HepG2 (cell line): ENCODE data around the gene SIRT5. TPM values are rescaled to one million over a fixed set of nuclear protein-coding genes. Genes with fewer than 3 reads are reported as not detected.

ENCODE experiments used
- AKAP8 ChIP-seq: sonication (generic); formaldehyde crosslinking; IDR thresholded peaks from 2 replicates; pipeline ENCODE4 v1.5.1; 2020; ENCODE audit warnings: mild to moderate bottlenecking, missing genetic modification reagents
- BCL6 ChIP-seq: IDR thresholded peaks from 2 replicates; pipeline ENCODE4 v1.6.1; 2016; ENCODE audit warnings: missing genetic modification reagents, missing compliant biosample characterization
- FOXO1 ChIP-seq: sonication (generic); formaldehyde crosslinking; IDR thresholded peaks from 2 replicates; pipeline ENCODE4 v1.4.0; 2020; ENCODE audit warnings: missing genetic modification reagents
- HMG20A ChIP-seq: IDR thresholded peaks from 2 replicates; pipeline ENCODE4 v1.6.1; 2016; ENCODE audit warnings: borderline replicate concordance
- MAFF ChIP-seq: IDR thresholded peaks from 2 replicates; pipeline ENCODE4 v1.6.1; 2011; ENCODE audit warnings: low read depth, low read length, improper control_type of control experiment
- SALL1 ChIP-seq: sonication (generic); formaldehyde crosslinking; IDR thresholded peaks from 2 replicates; pipeline ENCODE4 v1.8.0; 2022; ENCODE audit warnings: mild to moderate bottlenecking, missing genetic modification reagents
- SMARCE1 ChIP-seq: fragments of 450-650 bp; IDR thresholded peaks from 2 replicates; pipeline ENCODE4 v1.6.1; 2017; ENCODE audit warnings: borderline replicate concordance
- SOX13 ChIP-seq, 3 experiments: fragments of 450-650 bp in 1 of 3; sonication (generic) in 1 of 3; formaldehyde crosslinking in 1 of 3; IDR thresholded peaks in 2 of 3; conservative IDR thresholded peaks in 1 of 3; 2 replicates each; pipeline versions ENCODE4 v1.5.0 to v1.6.1; 2016 to 2020; ENCODE audit warnings: antibody characterized with exemption in 1 of 3, mild to moderate bottlenecking in 1 of 3, missing compliant biosample characterization in 1 of 3, missing genetic modification reagents in 1 of 3, moderate library complexity in 1 of 3
- YEATS2 ChIP-seq: sonication (generic); formaldehyde crosslinking; IDR thresholded peaks from 2 replicates; pipeline ENCODE4 v1.4.0; 2020; ENCODE audit warnings: missing genetic modification reagents, borderline replicate concordance
- ZBTB21 ChIP-seq: sonication (generic); formaldehyde crosslinking; IDR thresholded peaks from 2 replicates; pipeline ENCODE4 v1.4.0; 2020; ENCODE audit warnings: missing genetic modification reagents
- ZBTB3 ChIP-seq: sonication (generic); formaldehyde crosslinking; IDR thresholded peaks from 2 replicates; pipeline ENCODE4 v1.4.0; 2020; ENCODE audit warnings: low read depth, mild to moderate bottlenecking, moderate library complexity, missing genetic modification reagents, borderline replicate concordance
- ZNF230 ChIP-seq: sonication (generic); formaldehyde crosslinking; IDR thresholded peaks from 2 replicates; pipeline ENCODE4 v1.4.0; 2020; ENCODE audit warnings: mild to moderate bottlenecking, missing genetic modification reagents
- ZNF552 ChIP-seq: sonication (generic); formaldehyde crosslinking; IDR thresholded peaks from 2 replicates; pipeline ENCODE4 v1.9.0; 2022; ENCODE audit warnings: missing genetic modification reagents, mild to moderate bottlenecking, borderline replicate concordance
- ZNF776 ChIP-seq: sonication (generic); formaldehyde crosslinking; IDR thresholded peaks from 2 replicates; pipeline ENCODE4 v1.4.0; 2020; ENCODE audit warnings: mild to moderate bottlenecking, missing genetic modification reagents
- polyA plus RNA-seq, 8 experiments: library from polyadenylated mRNA; depleted of rRNA in 3 of 8; stranded (reverse) in 7 of 8; unstranded in 1 of 8; fragments of >200 nt; fragmentation: Illumina TruSeq in 4 of 8; extraction: Trizol in 4 of 8; gene quantifications; 2 replicates each; pipeline versions ENCODE4 v1.2.1 to v1.2.3, GENCODE V29; 2011 to 2016; ENCODE audit warnings: low read depth in 4 of 8, missing spikeins in 1 of 8, mixed read lengths in 1 of 8; ENCODE audit not compliant: insufficient read depth in 1 of 8
- total RNA-seq, 5 experiments: library from RNA; depleted of rRNA; stranded (reverse); fragments of >200 nt; fragmentation: Illumina TruSeq; extraction: Trizol; gene quantifications; 2 replicates each; pipeline ENCODE4 v1.2.3, GENCODE V29; 2016; ENCODE audit warnings: low read depth in 1 of 5
- TF ChIP-seq, protein P1 (sequence below): sonication (generic); formaldehyde crosslinking; IDR thresholded peaks from 2 replicates; pipeline ENCODE4 v1.8.0; 2022; ENCODE audit warnings: missing genetic modification reagents, mild to moderate bottlenecking, moderate library complexity, borderline replicate concordance
- TF ChIP-seq, protein P2 (sequence below): sonication (generic); formaldehyde crosslinking; IDR thresholded peaks from 2 replicates; pipeline ENCODE4 v1.5.1; 2020; ENCODE audit warnings: missing genetic modification reagents, mild to moderate bottlenecking, borderline replicate concordance
- TF ChIP-seq, protein P3 (sequence below): sonication (generic); formaldehyde crosslinking; IDR thresholded peaks from 2 replicates; pipeline ENCODE4 v1.8.0; 2022; ENCODE audit warnings: mild to moderate bottlenecking, missing genetic modification reagents; ENCODE audit not compliant: insufficient replicate concordance
- TF ChIP-seq, protein P4 (sequence below): sonication (generic); formaldehyde crosslinking; IDR thresholded peaks from 2 replicates; pipeline ENCODE4 v1.4.0; 2020; ENCODE audit warnings: missing genetic modification reagents
- TF ChIP-seq, protein P5 (sequence below): sonication (generic); formaldehyde crosslinking; IDR thresholded peaks from 2 replicates; pipeline ENCODE4 v1.5.0; 2020; ENCODE audit warnings: missing genetic modification reagents

Gene SIRT5
- total and polyA plus RNA-seq, 2 of the 13 experiments (the other 11 are each of a cell fraction or from before 2014, with no cell fraction given), result 14.1 to 16.6 TPM

DNA sequence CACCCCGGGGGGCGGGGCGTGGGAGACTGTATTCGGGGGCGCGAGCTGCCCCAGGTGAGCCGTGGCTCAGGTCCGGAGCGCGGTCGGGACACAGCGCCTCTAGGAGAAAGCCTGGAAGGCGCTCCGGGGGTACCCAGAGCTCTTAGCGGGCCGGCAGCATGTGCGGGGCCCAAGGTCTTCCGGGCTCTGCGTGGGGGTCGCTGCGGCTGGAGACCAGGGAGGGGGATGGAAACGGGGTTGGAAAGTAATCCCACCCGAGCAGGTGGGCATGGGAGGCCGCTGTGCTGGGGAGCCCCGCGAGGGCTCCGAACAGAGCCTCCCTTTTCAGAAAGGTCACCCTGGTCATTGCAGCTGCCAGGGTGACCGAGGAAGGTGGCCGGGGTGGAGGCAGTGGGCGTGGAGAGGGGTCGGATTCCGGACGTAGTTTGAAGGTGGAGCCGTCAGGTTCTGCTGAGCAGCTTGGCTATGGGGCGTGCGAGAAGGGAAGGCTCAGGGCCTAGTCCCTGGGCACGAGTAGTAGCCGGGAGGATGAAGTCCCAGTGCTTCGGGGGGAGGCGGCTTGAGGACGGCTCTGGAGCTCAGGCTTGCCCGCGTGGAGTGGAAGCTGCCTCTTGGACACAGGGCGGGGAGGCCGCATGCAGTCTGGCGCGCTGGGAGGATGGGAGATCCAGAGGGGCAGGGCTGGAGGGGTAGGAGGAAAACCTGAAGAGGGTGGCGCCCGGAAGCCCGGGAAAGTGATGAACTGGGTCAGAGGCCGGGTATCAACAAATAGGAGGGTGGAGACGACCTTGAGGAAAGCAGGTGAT lies at the start of gene SIRT5 (continued):
- TF ChIP-seq SOX13 (IDR thresholded peaks at IDR 0.05) (0 out of 2 replicates have a peak, but pooled peaks have one; percentile 10), SOX13 (CRISPR knock-in tag; conservative IDR thresholded peaks at IDR 0.05 in 1 of 2, IDR thresholded peaks at IDR 0.05 in 1 of 2) (peak in 1 of 2 experiments; percentile 72; a peak in 2 of 4 replicates), AKAP8 (CRISPR knock-in tag) (peak; percentile 87; the same call in 1 of the 2 replicates), ZNF230 (peak; percentile 81; the same call in 1 of the 2 replicates), ZBTB3 (CRISPR knock-in tag) (no peak; the same call in 1 of the 2 replicates), HMG20A (CRISPR knock-in tag) (no peak; the same call in 1 of the 2 replicates), SALL1 (CRISPR knock-in tag) (peak; percentile 94), ZBTB21 (CRISPR knock-in tag) (no peak; the same call in 1 of the 2 replicates), FOXO1 (CRISPR knock-in tag) (peak; percentile 67), YEATS2 (CRISPR knock-in tag) (peak; percentile 73), ZNF552 (CRISPR knock-in tag) (peak; percentile 46), BCL6 (CRISPR knock-in tag) (peak; percentile 67; the same call in 1 of the 2 replicates), SMARCE1 (no peak), ZNF776 (CRISPR knock-in tag) (peak; percentile 53; the same call in 1 of the 2 replicates), MAFF (no peak)
- TF ChIP-seq, protein P1, sequence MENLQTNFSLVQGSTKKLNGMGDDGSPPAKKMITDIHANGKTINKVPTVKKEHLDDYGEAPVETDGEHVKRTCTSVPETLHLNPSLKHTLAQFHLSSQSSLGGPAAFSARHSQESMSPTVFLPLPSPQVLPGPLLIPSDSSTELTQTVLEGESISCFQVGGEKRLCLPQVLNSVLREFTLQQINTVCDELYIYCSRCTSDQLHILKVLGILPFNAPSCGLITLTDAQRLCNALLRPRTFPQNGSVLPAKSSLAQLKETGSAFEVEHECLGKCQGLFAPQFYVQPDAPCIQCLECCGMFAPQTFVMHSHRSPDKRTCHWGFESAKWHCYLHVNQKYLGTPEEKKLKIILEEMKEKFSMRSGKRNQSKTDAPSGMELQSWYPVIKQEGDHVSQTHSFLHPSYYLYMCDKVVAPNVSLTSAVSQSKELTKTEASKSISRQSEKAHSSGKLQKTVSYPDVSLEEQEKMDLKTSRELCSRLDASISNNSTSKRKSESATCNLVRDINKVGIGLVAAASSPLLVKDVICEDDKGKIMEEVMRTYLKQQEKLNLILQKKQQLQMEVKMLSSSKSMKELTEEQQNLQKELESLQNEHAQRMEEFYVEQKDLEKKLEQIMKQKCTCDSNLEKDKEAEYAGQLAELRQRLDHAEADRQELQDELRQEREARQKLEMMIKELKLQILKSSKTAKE, result 0 out of 2 replicates have a peak, but pooled peaks have one; percentile 49
- TF ChIP-seq, protein P2, sequence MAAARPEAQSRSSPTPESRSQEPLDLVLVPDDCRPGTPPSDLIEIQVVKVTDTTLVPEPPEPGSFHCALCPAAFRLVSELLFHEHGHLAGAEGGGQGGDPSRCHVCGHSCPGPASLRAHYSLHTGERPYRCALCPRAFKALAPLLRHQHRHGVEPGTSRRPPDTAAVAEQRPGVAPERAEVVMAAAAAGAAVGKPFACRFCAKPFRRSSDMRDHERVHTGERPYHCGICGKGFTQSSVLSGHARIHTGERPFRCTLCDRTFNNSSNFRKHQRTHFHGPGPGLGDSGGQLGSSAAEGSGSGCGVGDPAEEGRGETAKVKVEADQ (CRISPR knock-in tag), result peak; percentile 36; the same call in 1 of the 2 replicates
- TF ChIP-seq, protein P3, sequence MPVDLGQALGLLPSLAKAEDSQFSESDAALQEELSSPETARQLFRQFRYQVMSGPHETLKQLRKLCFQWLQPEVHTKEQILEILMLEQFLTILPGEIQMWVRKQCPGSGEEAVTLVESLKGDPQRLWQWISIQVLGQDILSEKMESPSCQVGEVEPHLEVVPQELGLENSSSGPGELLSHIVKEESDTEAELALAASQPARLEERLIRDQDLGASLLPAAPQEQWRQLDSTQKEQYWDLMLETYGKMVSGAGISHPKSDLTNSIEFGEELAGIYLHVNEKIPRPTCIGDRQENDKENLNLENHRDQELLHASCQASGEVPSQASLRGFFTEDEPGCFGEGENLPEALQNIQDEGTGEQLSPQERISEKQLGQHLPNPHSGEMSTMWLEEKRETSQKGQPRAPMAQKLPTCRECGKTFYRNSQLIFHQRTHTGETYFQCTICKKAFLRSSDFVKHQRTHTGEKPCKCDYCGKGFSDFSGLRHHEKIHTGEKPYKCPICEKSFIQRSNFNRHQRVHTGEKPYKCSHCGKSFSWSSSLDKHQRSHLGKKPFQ (CRISPR knock-in tag), result peak; percentile 12
- TF ChIP-seq, protein P4, sequence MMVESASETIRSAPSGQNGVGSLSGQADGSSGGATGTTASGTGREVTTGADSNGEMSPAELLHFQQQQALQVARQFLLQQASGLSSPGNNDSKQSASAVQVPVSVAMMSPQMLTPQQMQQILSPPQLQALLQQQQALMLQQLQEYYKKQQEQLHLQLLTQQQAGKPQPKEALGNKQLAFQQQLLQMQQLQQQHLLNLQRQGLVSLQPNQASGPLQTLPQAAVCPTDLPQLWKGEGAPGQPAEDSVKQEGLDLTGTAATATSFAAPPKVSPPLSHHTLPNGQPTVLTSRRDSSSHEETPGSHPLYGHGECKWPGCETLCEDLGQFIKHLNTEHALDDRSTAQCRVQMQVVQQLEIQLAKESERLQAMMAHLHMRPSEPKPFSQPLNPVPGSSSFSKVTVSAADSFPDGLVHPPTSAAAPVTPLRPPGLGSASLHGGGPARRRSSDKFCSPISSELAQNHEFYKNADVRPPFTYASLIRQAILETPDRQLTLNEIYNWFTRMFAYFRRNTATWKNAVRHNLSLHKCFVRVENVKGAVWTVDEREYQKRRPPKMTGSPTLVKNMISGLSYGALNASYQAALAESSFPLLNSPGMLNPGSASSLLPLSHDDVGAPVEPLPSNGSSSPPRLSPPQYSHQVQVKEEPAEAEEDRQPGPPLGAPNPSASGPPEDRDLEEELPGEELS (CRISPR knock-in tag), result peak; percentile 87
- TF ChIP-seq, protein P5, sequence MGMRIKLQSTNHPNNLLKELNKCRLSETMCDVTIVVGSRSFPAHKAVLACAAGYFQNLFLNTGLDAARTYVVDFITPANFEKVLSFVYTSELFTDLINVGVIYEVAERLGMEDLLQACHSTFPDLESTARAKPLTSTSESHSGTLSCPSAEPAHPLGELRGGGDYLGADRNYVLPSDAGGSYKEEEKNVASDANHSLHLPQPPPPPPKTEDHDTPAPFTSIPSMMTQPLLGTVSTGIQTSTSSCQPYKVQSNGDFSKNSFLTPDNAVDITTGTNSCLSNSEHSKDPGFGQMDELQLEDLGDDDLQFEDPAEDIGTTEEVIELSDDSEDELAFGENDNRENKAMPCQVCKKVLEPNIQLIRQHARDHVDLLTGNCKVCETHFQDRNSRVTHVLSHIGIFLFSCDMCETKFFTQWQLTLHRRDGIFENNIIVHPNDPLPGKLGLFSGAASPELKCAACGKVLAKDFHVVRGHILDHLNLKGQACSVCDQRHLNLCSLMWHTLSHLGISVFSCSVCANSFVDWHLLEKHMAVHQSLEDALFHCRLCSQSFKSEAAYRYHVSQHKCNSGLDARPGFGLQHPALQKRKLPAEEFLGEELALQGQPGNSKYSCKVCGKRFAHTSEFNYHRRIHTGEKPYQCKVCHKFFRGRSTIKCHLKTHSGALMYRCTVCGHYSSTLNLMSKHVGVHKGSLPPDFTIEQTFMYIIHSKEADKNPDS (CRISPR knock-in tag), result no peak
